Liver (tissue), 9 donors: ENCODE results near the gene EGR2. TPM values are rescaled to one million over a fixed set of nuclear protein-coding genes. Genes with fewer than 3 reads are reported as not detected.

Experiments
- DNase-seq: peaks from one replicate; pipeline ENCODE4 v3.0.0-alpha.2; 2017; ENCODE audit warnings: low spot score
- H3K27ac ChIP-seq, 2 donors: one replicate each; pipeline ENCODE4 v1.7.0; 2013; ENCODE audit warnings: inconsistent platforms in 2 of 2, low read length in 2 of 2, control low read depth in 1 of 2, low read depth in 1 of 2, mild to moderate bottlenecking in 1 of 2
- H3K27me3 ChIP-seq, 4 donors: one replicate each; pipeline versions ENCODE4 v1.6.1 to v1.7.0; 2013; ENCODE audit warnings: low read length in 3 of 4, inconsistent platforms in 1 of 4, mild to moderate bottlenecking in 1 of 4, moderate library complexity in 1 of 4; ENCODE audit not compliant: control insufficient read depth in 4 of 4, insufficient read depth in 4 of 4
- H3K36me3 ChIP-seq, 4 donors: one replicate each; pipeline versions ENCODE4 v1.6.1 to v1.7.0; 2013; ENCODE audit warnings: low read length in 3 of 4, mild to moderate bottlenecking in 3 of 4, low read depth in 1 of 4, moderate library complexity in 1 of 4; ENCODE audit not compliant: control insufficient read depth in 4 of 4, insufficient read depth in 3 of 4
- H3K4me1 ChIP-seq, 4 donors: one replicate each; pipeline versions ENCODE4 v1.6.1 to v1.7.0; 2013; ENCODE audit warnings: low read length in 3 of 4, mild to moderate bottlenecking in 3 of 4, moderate library complexity in 1 of 4; ENCODE audit not compliant: control insufficient read depth in 4 of 4, insufficient read depth in 4 of 4
- H3K4me3 ChIP-seq, 3 donors: one replicate each; pipeline versions ENCODE4 v1.6.1 to v1.7.0; 2013; ENCODE audit warnings: low read length in 3 of 3, control low read depth in 1 of 3, low read depth in 1 of 3, mild to moderate bottlenecking in 1 of 3
- H3K9ac ChIP-seq, 2 donors: one replicate each; pipeline ENCODE4 v1.7.0; 2013; ENCODE audit warnings: low read length in 2 of 2, mild to moderate bottlenecking in 2 of 2, moderate library complexity in 2 of 2, control low read depth in 1 of 2, low read depth in 1 of 2
- H3K9me3 ChIP-seq, 4 donors: one replicate each; pipeline versions ENCODE4 v1.6.1 to v1.7.0; 2013; ENCODE audit warnings: low read length in 3 of 4; ENCODE audit not compliant: control insufficient read depth in 4 of 4
- ATF3 ChIP-seq: IDR thresholded peaks from 2 replicates; pipeline ENCODE4 v1.6.1; 2016; ENCODE audit warnings: antibody characterized with exemption
- EGR1 ChIP-seq, 2 donors: IDR thresholded peaks; 2 replicates each; pipeline ENCODE4 v1.6.1; 2016 to 2018; ENCODE audit warnings: antibody characterized with exemption in 2 of 2, low read depth in 2 of 2
- FOXA1 ChIP-seq: IDR thresholded peaks from 2 replicates; pipeline ENCODE4 v1.6.1; 2016; ENCODE audit warnings: antibody characterized with exemption
- FOXA2 ChIP-seq: IDR thresholded peaks from 2 replicates; pipeline ENCODE4 v1.6.1; 2016; ENCODE audit warnings: antibody characterized with exemption
- GABPA ChIP-seq, 2 donors: IDR thresholded peaks in 1 of 2; conservative IDR thresholded peaks in 1 of 2; 2 replicates each; pipeline ENCODE4 v1.6.1; 2016; ENCODE audit warnings: antibody characterized with exemption in 2 of 2, mild to moderate bottlenecking in 1 of 2, moderate library complexity in 1 of 2
- HNF4G ChIP-seq: IDR thresholded peaks from 2 replicates; pipeline ENCODE4 v1.6.1; 2016; ENCODE audit warnings: antibody characterized with exemption
- JUND ChIP-seq, 2 donors: IDR thresholded peaks; 2 replicates each; pipeline ENCODE4 v1.6.1; 2016; ENCODE audit warnings: antibody characterized with exemption in 2 of 2
- MAX ChIP-seq: IDR thresholded peaks from 2 replicates; pipeline ENCODE4 v1.6.1; 2016; ENCODE audit warnings: antibody characterized with exemption
- NR2F2 ChIP-seq: IDR thresholded peaks from 2 replicates; pipeline ENCODE4 v1.6.1; 2016; ENCODE audit warnings: antibody characterized with exemption
- RAD21 ChIP-seq, 2 donors: IDR thresholded peaks; 2 replicates each; pipeline ENCODE4 v1.6.1; 2016; ENCODE audit warnings: antibody characterized with exemption in 2 of 2, mild to moderate bottlenecking in 2 of 2
- RXRA ChIP-seq, 2 donors: IDR thresholded peaks; 2 replicates each; pipeline ENCODE4 v1.6.1; 2017 to 2018; ENCODE audit warnings: antibody characterized with exemption in 2 of 2, mild to moderate bottlenecking in 1 of 2
- SP1 ChIP-seq: IDR thresholded peaks from 2 replicates; pipeline ENCODE4 v1.6.1; 2018; ENCODE audit warnings: antibody characterized with exemption, mild to moderate bottlenecking
- TAF1 ChIP-seq: conservative IDR thresholded peaks from 2 replicates; pipeline ENCODE4 v1.6.1; 2016; ENCODE audit warnings: antibody characterized with exemption, mild to moderate bottlenecking
- YY1 ChIP-seq: IDR thresholded peaks from 2 replicates; pipeline ENCODE4 v1.6.1; 2016; ENCODE audit warnings: antibody characterized with exemption, mild to moderate bottlenecking
- WGBS: extraction: QIAGEN DNeasy Blood & Tissue Kit; methylation state at CpG from one replicate; pipeline ENCODE4 v1.1.7; 2013; 5-methylcytosine and 5-hydroxymethylcytosine counted together
- polyA plus RNA-seq, 2 donors: library from polyadenylated mRNA; stranded (reverse) in 1 of 2; unstranded in 1 of 2; fragments of 200-250 nt in 1 of 2; fragments of >200 nt in 1 of 2; fragmentation: Nextera tagmentation in 1 of 2; extraction: Ambion mirVana in 1 of 2; gene quantifications; one replicate each; pipeline versions ENCODE4 v1.2.1 to v1.2.3, GENCODE V29; 2013 to 2015
- total RNA-seq, 2 donors: library from RNA; depleted of rRNA; stranded (reverse); fragments of >200 nt; gene quantifications; one replicate each; pipeline ENCODE4 v1.2.3, GENCODE V29; 2014
- TF ChIP-seq, protein P1 (sequence below): IDR thresholded peaks from 2 replicates; pipeline ENCODE4 v1.6.1; 2016; ENCODE audit warnings: antibody characterized with exemption, mild to moderate bottlenecking
- TF ChIP-seq, protein P2 (sequence below): IDR thresholded peaks from 2 replicates; pipeline ENCODE4 v1.6.1; 2016; ENCODE audit warnings: antibody characterized with exemption
- donor health status: healthy.
- donor health status: healthy.
- donor health status: healthy.
- donor health status: healthy.
- donor health status: healthy.

Gene EGR2
- total and polyA plus RNA-seq, 4 donors: 0.17 to 0.76 (median 0.23) TPM

DNA sequence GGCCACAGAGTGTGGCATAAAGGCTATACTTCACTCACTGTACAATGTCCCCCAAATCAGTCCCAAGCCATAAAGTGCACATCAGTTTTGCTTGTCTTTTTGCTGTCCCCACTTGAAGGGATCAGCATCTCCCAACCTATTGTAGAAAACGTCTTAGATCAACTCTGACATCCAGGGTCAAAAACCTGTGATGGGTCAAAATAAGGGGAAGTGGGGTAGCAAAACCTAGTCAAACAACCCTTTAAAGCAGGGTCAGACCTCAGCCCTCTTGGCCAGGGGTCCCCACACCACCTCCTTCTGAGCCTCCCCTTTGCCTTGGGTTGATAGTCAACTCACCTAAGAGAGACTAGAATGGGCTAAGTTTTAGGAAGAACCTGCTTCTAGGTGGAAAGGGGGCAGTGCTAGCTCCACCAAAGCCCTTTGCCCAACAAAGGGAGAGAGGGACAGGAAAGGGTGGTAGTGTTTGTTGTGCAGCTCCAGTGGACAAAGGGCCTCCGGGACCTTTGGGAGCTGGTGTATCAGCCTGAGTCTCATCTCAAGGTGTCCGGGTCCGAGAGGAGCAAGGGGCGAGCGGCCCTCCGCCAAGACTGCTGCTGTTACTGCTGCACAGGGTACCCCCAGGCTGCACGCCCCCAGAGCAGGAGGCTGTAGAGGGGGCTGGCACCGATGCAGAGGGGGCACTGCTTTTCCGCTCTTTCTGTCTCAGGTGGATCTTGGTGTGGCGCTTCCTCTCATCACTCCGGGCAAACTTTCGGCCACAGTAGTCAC lies 3.3 kb downstream of the EGR2 start (continued):
- TF ChIP-seq HNF4G: no peak
- no peak for TF ChIP-seq SP1
- TF ChIP-seq ATF3: no peak
- no peak for TF ChIP-seq JUND (IDR thresholded peaks at IDR 0.05)
- no peak for TF ChIP-seq FOXA2
- no peak for TF ChIP-seq NR2F2
- no peak for TF ChIP-seq TAF1

GRCh38 chr10:62811159-62811875 lies 4.8 kb downstream of the EGR2 start:
- Histone ChIP-seq H3K36me3 (peaks cover 0 to 2% (median 0%) of the 10 kb centered on the region in 4 donors), H3K4me1 (peaks cover 17 to 32% (median 21%) of the 10 kb centered on the region in 4 donors), H3K9me3 (no peaks in the 10 kb centered on the region), H3K9ac (no peak overlapping the region), H3K4me3 (no peak overlapping the region), H3K27me3 (peaks cover 0 to 6% (median 4%) of the 10 kb centered on the region in 4 donors), H3K27ac (no peak overlapping the region)
- WGBS: 89% methylated on average over 10 of the region's 10 CpGs
- DNase-seq: no peak
- TF ChIP-seq FOXA2 (no peak), FOXA1 (no peak), ATF3 (no peak), RXRA (IDR thresholded peaks at IDR 0.05) (no peak), MAX (no peak), JUND (IDR thresholded peaks at IDR 0.05) (no peak), EGR1 (IDR thresholded peaks at IDR 0.05; ENCODE audit: low read depth in 2 of 2) (no peak), HNF4G (no peak), GABPA (IDR thresholded peaks at IDR 0.05 in 1 of 2, conservative IDR thresholded peaks at IDR 0.05 in 1 of 2) (no peak)
- TF ChIP-seq, protein P1, sequence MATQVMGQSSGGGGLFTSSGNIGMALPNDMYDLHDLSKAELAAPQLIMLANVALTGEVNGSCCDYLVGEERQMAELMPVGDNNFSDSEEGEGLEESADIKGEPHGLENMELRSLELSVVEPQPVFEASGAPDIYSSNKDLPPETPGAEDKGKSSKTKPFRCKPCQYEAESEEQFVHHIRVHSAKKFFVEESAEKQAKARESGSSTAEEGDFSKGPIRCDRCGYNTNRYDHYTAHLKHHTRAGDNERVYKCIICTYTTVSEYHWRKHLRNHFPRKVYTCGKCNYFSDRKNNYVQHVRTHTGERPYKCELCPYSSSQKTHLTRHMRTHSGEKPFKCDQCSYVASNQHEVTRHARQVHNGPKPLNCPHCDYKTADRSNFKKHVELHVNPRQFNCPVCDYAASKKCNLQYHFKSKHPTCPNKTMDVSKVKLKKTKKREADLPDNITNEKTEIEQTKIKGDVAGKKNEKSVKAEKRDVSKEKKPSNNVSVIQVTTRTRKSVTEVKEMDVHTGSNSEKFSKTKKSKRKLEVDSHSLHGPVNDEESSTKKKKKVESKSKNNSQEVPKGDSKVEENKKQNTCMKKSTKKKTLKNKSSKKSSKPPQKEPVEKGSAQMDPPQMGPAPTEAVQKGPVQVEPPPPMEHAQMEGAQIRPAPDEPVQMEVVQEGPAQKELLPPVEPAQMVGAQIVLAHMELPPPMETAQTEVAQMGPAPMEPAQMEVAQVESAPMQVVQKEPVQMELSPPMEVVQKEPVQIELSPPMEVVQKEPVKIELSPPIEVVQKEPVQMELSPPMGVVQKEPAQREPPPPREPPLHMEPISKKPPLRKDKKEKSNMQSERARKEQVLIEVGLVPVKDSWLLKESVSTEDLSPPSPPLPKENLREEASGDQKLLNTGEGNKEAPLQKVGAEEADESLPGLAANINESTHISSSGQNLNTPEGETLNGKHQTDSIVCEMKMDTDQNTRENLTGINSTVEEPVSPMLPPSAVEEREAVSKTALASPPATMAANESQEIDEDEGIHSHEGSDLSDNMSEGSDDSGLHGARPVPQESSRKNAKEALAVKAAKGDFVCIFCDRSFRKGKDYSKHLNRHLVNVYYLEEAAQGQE: no peak

- peaks cover 0 to 6% (median 2%) of the 10 kb centered on the region in 4 donors for H3K27me3 ChIP-seq
- H3K9me3 ChIP-seq: no peaks in the 10 kb centered on the region
- 95% methylated on average over 8 of the region's 8 CpGs for WGBS
- H3K4me1 ChIP-seq: peaks cover 12 to 31% (median 20%) of the 10 kb centered on the region in 4 donors
- no peak overlapping the region for H3K4me3 ChIP-seq
- no peak overlapping the region for H3K9ac ChIP-seq
- H3K36me3 ChIP-seq: peaks cover 0 to 2% (median 0%) of the 10 kb centered on the region in 4 donors
- TF ChIP-seq RAD21 (IDR thresholded peaks at IDR 0.05) (no peak), GABPA (IDR thresholded peaks at IDR 0.05 in 1 of 2, conservative IDR thresholded peaks at IDR 0.05 in 1 of 2) (no peak), NR2F2 (no peak), YY1 (no peak), HNF4G (no peak), TAF1 (no peak), FOXA2 (no peak)
- TF ChIP-seq, protein P2, sequence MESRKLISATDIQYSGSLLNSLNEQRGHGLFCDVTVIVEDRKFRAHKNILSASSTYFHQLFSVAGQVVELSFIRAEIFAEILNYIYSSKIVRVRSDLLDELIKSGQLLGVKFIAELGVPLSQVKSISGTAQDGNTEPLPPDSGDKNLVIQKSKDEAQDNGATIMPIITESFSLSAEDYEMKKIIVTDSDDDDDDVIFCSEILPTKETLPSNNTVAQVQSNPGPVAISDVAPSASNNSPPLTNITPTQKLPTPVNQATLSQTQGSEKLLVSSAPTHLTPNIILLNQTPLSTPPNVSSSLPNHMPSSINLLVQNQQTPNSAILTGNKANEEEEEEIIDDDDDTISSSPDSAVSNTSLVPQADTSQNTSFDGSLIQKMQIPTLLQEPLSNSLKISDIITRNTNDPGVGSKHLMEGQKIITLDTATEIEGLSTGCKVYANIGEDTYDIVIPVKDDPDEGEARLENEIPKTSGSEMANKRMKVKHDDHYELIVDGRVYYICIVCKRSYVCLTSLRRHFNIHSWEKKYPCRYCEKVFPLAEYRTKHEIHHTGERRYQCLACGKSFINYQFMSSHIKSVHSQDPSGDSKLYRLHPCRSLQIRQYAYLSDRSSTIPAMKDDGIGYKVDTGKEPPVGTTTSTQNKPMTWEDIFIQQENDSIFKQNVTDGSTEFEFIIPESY: no peak
- no peak for DNase-seq
- no peak overlapping the region for H3K27ac ChIP-seq
Measured at GRCh38 chr10:62810156-62810902, 5.8 kb downstream of the EGR2 start.
